NCI-H2171 (cell line): ENCODE measurements around the gene FOXO6.

Source experiments
- DNase-seq: peaks from one replicate; lab custom pipeline; 2025; lab: John Stamatoyannopoulos, UW

Gene FOXO6

GRCh38 chr1:41404308-41404761, 43.1 kb downstream of the FOXO6 start:
- peak; percentile 99 for DNase-seq

GRCh38 chr1:41407664-41408252, 46.5 kb downstream of the FOXO6 start:
- DNase-seq: no peak

- DNase-seq: no peak
These were observed 47.5 kb downstream of the FOXO6 start for GRCh38 chr1:41408691-41409090.

GRCh38 chr1:41409825-41410224, 48.6 kb downstream of the FOXO6 start:
- DNase-seq: no peak

DNA sequence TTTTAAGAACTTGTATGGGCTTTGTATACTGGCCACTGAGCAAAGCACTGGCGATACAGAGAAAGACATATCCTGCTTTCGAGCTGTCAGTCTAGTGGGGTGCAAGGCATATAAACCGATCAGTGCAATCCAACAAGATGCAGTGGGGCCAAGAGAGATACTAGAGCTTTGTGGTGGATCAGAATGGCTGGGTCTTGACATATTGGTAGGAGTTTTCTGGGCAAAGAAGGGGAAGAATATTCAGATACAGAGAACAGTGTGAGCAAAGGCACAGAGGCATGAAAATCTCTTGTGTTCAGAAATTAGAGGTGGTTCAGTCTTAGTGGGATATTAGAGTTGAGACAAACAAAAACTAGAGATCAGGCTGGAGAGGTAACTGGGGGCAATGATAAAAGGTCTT, 49.2 kb downstream of the FOXO6 start:
- DNase-seq: no peak

GRCh38 chr1:41411229-41411628, 50.0 kb downstream of the FOXO6 start:
- peak; percentile 66 for DNase-seq

GRCh38 chr1:41412748-41413147, 51.5 kb downstream of the FOXO6 start:
- DNase-seq: no peak

DNA sequence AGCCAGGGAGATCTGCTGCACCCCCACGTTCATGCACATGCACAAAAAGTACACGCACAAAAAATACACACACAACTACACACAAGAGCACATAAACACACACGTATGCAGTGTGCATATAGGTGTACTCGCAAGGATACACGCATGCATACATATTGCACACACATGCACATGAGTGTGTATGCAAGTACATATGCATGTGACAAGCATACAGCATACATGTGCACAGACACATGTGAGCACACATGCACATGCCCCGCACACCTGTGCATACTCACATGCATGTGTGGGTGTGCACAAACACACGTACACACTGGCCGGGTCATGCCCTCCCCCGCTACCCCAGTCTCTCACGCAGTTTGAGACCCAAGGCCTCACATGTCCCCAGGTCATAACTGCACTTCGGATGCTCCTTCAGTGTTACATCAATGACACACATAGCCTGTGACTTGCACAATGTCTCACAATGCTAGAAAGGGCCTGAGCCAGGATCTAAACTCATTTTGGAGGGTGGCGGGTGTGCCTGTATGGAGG, 52.6 kb downstream of the FOXO6 start:
- DNase-seq: no peak

DNA sequence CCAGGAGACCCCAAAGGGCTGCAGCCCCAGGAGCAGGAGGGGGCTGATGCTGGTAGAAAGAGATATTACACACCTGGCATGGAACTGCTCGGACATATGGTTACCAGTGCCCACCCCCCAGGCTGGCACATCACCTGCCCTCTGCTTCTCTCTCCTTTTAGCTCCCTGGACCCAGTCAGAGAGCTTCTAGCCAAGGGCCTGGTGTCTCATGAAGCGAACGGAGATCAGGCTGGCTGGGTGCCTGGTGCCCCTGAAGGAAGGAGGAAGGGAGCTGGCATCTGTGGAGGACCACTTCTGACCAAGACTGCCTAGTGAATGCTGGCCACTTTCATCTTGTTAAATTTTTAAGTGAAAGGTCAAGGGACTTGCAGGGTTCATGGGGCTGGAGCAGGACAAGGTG, 53.1 kb downstream of the FOXO6 start:
- DNase-seq: no peak

DNA sequence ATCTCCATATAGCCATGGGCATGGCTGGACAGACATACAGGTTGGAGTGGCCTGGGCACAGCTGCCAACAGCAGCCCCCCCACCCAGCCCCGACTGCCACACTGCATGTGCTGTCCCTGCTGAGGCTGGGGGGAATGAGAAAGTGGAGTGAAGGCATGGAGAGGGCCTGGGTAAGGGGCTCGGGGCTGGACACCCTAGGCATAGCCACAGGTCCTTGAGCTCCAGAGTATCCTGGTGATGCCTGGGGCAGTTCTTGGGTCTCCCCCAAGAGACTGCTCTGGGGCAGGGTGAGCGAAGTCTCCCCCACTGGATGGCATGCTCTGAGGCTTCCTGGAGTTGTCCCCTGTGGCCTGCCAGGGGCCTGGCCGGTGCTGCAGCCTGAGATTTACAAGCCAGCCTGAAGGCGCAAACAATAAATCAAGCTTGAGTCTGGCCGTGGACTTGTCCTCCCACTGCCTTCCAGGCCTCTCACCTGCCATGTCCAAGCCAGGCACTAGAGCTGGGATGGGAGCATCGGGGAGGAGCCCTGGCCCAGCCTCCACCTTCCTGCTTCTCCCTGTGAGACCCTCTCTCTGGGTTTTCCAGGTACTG, 53.6 kb downstream of the FOXO6 start:
- no peak for DNase-seq

DNA sequence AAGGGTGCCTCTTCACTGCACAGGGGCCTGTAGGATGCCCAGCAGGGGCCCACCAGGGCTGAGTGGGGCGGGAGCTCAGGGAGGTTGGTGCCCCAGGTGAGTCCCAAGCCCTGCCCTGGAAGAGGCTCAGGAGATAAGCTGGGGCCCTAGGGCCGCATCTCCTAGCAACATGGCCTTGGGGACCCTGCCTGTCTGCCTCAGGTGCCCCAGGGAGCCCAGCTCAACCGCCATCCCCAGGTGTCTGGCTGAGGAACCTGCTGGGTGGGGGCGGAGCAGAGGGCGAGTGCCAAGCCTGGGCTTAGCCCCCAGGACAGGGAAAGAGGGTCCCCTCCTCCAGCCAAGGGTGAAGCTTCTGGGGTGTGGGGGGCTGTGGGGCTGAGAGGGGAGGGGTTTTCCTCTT, 54.8 kb downstream of the FOXO6 start:
- peak; percentile 22 for DNase-seq

GRCh38 chr1:41416552-41417334, 55.5 kb downstream of the FOXO6 start:
- peak; percentile 48 for DNase-seq

GRCh38 chr1:41417335-41417682, 56.1 kb downstream of the FOXO6 start:
- no peak for DNase-seq

DNA sequence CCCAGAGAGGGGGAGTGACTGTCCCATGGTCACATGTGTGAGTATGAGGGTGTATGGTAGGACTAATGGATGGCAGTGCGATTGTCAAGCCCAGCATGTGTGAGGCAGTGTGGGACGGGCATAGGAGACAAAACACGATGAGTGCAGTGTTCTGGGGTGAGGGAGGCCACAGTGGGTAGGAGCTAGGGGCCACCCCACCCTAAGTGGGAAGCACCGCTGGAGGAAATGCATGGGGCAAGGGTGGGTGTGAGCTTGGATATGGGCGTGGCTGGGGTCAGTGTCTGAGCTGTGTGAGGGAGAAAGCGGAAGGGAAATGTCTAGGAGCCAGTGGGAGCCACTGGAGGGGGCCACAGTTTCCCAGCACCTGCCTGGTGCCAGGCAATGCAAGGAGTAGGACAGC, 56.5 kb downstream of the FOXO6 start:
- DNase-seq: no peak

GRCh38 chr1:41418857-41419583, 57.8 kb downstream of the FOXO6 start:
- DNase-seq: peak; percentile 46

DNA sequence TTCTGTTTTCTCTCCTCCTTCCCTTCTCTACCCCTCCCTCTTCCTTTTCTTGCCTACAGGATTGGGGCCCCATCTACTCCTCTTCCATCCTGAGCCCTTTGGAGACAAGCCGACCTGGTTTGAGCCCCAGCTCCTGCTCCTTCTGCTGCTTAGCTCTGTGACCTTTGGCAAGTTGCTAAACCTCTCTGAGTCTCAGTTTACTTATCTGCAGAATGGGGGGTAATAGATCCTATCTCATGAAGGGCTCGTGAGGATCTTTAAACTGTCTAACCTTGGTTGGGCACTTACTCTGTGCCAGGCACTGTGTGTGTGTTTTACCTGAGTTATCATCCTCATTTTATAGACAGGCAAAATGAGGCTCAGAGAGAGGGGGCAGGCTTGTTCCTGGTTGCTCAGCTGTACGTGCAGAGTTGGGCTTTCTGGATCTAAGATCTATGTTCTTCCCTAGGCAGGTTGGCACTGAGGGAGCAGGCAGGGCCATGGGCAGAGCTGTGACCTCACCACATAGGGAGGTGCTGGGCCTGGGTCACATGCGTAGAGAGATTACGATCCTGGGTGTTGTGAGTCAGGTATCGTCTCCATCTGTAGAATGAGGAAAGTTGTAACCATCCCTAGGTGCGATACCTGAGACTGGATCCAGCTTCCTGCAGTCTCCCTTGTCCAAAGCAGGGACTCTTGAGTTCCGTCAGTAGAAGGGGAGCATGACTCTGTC, 58.5 kb downstream of the FOXO6 start:
- DNase-seq: no peak

GRCh38 chr1:41420351-41420750, 59.1 kb downstream of the FOXO6 start:
- DNase-seq: no peak

DNA sequence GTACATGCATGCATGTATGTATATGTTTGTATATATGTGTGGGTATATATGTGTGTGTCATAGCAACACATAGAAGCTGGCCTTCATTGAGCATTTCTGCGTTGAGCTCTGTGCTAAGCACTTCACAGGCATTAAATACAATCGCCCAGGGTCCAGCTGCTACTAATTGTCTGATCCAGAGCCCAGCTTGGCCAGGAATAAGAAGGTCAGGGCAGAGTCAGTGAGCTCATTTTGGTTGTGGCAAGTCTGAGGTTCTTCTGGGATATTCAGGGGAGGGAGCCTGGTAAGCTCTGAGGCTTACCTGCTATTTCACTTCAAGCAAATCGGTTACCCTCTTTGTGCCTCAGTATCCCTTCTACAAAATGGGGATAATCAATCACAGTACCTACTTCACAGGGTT, 59.6 kb downstream of the FOXO6 start:
- DNase-seq: no peak

DNA sequence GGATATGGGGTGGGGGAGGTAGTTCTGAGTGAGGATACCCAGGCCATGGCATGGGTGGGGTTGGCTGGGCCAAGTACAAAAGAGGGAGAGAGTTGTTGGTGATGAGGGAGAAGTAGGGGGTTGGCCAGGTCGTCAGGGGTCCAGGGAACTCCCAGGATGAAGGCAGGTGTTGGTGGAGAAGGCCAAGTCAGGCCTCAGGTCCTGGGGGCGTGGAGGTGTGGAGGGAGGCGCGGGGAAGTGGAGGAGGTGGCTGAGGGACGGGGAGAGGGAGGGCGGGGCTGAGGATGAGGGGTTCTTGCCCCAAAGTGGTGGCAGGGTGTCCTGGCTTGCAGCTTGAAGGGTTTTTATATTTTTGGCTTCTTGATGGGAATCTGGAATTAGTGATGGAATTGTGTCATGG, 61.1 kb downstream of the FOXO6 start:
- DNase-seq: no peak

GRCh38 chr1:41423511-41424191, 62.4 kb downstream of the FOXO6 start:
- DNase-seq: no peak

- no peak for DNase-seq
These were observed 63.4 kb downstream of the FOXO6 start for GRCh38 chr1:41424581-41425118.
